HG02840 (cell line): ENCODE measurements around the gene MAOA.
"Not testable (repeated sequence)": the region's sequence is repeated elsewhere in the genome, so short reads cannot be mapped to it uniquely, and the experiment has no call there.

ENCODE experiments used
- ATAC-seq: cut with Tn5 transposase; IDR thresholded peaks from one replicate; pipeline ENCODE4 v1.9.1; 2021; ENCODE audit warnings: mild to moderate bottlenecking, moderate library complexity, moderate number of reproducible peaks; ENCODE audit not compliant: unreplicated experiment, low FRiP score

The MAOA gene

GRCh38 chrX:43707812-43708548, 51.9 kb downstream of the MAOA start:
- no peak for ATAC-seq

- no peak for ATAC-seq
Observed at GRCh38 chrX:43716144-43716543, 60.0 kb downstream of the MAOA start.

- ATAC-seq, result no peak
Observed at GRCh38 chrX:43716696-43717095, 60.6 kb downstream of the MAOA start.

DNA sequence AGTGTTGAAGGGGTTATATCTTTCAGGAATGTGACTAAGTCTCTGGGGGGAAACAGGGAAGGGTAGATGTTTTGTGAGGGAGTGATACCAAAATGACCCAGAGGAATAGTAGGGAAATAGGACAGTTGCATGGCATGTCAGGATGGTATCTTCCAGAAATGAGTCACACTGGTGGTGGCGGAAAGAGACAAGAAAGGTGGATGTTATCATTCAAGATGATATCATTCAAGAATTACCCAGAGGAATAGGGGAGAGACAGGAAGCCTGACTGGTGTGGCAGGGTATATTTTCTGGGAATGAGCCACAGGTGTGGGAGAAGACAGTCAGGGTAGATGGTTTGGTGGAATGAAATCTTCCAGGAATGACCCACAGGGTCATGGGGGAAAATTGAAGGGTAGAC, 61.1 kb downstream of the MAOA start:
- ATAC-seq, result no peak

- ATAC-seq, result no peak
Observed at GRCh38 chrX:43718081-43718480, 62.0 kb downstream of the MAOA start.

GRCh38 chrX:43718546-43718945, 62.4 kb downstream of the MAOA start:
- ATAC-seq, result no peak

- ATAC-seq, result no peak
Observed at GRCh38 chrX:43718956-43719355, 62.9 kb downstream of the MAOA start.

DNA sequence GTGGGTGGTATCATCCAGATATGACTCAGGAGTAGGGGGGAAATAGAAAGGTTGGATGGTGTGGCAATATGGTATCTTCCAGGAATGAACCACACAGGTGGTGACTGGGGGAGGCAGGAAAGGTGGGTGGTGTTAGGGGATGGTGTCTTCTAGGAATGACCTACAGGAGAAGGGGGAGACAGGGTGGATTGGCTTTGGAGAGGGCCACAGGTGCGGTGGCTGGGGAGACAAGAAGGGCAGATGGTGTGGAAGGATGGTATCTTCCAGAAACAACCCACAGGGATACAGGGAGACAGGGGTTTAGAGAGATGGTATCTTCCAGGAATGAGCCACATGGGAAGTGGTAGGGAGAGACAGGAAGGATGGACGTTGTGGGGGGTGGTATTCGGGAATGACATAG, 64.0 kb downstream of the MAOA start:
- no peak for ATAC-seq

DNA sequence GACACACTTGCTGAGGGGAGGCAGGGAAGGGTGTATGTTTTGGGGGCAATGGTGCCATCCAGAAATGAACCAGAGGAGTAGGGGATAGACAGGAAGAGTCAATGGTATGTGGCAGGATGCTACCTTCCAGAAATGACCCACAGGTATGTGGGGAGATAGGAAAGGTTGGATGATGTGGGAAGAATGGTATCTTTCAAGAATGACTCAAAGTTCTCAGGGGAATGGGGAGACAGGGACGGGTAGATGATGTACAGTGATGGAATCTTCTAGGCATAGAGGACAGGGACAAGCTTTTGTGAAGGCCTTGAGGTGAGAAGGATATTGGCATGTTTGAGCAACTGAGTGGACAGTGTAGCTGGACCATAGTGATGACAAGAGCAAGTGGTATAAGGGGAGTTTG, 64.9 kb downstream of the MAOA start:
- ATAC-seq, result no peak

DNA sequence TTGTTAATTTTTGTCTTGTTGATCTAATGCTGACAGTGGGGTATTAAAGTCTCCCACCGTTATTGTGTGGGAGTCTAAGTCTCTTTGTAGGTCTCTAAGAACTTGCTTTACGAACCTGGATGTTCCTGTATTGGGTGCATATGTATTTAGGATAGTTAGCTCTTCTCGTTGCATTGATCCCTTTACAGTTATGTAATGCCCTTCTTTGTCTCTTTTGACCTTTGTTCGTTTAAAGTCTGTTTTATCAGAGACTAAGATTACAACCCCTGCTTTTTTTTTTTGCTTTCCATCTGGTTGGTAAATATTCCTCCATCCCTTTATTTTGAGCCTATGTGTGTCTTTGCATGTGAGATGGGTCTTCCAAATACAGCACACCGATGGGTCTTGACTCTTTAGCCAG, 69.1 kb downstream of the MAOA start:
- not testable (repeated sequence) for ATAC-seq

GRCh38 chrX:43727254-43727653, 71.2 kb downstream of the MAOA start:
- ATAC-seq, result not testable (repeated sequence)

- ATAC-seq, result no peak
Observed at GRCh38 chrX:43728002-43728401, 71.9 kb downstream of the MAOA start.

GRCh38 chrX:43728966-43729365, 72.9 kb downstream of the MAOA start:
- ATAC-seq, result no peak

GRCh38 chrX:43731086-43731485, 75.0 kb downstream of the MAOA start:
- no peak for ATAC-seq

DNA sequence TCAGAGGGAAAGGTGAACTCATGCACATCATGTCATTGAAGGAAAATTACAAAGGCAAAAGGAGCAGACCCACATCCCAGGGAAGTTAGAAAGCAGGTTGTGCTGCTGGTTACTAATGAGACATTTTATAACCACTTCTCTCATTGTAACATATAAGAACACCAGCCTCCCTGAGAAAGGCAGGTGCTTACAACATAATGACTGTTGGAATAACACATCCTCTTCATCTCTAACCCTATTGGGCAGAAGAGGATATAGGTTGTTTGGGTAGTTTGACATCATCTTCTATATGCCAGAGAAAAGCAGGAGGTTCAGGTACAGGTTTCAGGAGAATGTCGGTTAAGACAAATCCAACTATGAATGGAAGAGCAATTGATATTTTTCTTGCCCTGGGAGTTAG, 77.6 kb downstream of the MAOA start:
- ATAC-seq, result no peak

DNA sequence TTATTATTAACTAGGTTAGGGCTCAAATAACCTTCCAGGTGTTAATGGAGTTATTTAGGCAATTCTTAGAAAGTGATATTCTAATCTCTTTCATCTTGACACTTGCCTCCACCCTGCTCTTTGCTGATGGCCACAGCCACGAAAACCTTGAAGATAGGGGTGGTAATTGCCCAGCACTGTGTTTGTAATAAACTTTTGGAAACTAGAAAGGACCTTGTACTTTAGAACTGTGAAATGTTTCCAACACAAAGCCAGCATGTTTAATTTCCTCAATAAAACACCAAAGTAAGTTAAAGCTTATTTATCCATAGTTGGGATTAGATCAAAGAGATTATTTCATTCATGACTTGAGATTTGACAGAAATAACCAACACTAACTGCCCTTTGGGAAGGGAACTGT, 78.3 kb downstream of the MAOA start:
- no peak for ATAC-seq

DNA sequence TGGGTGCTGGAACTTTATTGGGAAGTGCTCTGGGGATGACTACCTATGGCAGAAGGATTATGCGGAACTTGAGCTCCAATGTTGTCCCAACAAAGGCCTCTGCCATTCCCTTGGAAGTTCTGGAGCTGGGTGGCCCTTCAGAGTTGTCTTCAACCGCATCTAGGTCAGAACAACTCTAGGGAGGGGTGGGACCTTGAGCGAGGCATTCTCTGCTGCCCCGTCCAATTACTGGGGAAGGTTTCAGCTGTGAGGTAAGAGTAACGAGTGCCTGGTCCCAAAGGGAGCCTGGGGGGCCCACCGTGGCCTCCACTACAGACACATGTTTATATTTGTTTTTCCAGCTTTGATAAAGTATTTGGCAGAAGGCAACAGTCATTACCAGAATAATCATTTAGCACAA, 79.4 kb downstream of the MAOA start:
- no peak for ATAC-seq

GRCh38 chrX:43735957-43736356, 79.9 kb downstream of the MAOA start:
- no peak for ATAC-seq

DNA sequence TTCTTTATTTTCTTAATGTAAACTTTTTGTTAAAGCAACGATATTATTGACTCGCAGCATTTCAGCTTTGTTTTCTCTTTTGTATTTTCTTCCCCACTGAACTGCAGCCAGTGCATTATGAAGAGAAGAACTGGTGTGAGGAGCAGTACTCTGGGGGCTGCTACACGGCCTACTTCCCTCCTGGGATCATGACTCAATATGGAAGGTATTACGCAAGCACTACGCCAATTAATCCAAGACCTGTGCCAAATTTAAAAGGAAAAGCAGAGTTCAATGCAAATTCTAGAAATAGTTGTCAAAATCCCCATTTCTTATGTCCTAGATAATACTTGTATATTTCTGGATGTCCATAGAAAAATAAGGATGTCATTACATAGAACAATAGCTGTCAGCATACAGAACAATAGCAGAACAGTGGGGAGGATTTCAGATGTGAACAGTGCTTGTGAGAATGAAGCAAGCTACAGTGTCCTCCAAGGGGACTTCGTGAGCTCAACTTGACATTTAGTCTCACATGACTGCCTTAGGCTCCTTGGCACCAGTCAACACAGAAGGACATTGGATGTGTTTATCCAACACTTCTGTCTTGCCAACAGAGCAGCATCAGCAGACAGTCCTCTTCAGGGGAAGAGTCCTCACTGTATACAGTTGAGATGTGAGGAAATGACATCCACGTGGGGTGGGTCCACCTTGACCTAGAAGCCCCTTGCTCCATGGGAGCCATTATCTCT, 85.9 kb downstream of the MAOA start:
- no peak for ATAC-seq

GRCh38 chrX:43743100-43743822, 87.2 kb downstream of the MAOA start:
- ATAC-seq, result no peak

DNA sequence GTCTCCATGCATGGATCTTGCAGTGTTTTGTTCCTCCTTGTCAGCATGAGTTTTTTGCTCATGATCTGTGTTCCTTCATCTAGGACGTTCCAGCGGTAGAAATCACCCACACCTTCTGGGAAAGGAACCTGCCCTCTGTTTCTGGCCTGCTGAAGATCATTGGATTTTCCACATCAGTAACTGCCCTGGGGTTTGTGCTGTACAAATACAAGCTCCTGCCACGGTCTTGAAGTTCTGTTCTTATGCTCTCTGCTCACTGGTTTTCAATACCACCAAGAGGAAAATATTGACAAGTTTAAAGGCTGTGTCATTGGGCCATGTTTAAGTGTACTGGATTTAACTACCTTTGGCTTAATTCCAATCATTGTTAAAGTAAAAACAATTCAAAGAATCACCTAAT, 88.2 kb downstream of the MAOA start:
- no peak for ATAC-seq
